ENCODE results near the gene AQP12A. TPM values are rescaled to one million over a fixed set of nuclear protein-coding genes. Genes with fewer than 3 reads are reported as not detected.
"Not testable (repeated sequence)": the region's sequence is repeated elsewhere in the genome, so short reads cannot be mapped to it uniquely, and the experiment has no call there.

AQP12A gene
- total and polyA plus RNA-seq, 4 donors: 2.5 TPM; not detected in 3

GRCh38 chr2:240690421-240691074, 1.1 kb upstream of the AQP12A start:
- H3K4me1 ChIP-seq (ENCODE audit: control insufficient read depth in 1 of 2, insufficient read depth in 2 of 2, low read length in 2 of 2); H3K27me3 ChIP-seq (ENCODE audit: control insufficient read depth in 1 of 2, insufficient read depth in 2 of 2, low read length in 1 of 2); H3K36me3 ChIP-seq (ENCODE audit: control insufficient read depth in 1 of 2, insufficient read depth in 2 of 2, low read length in 1 of 2); H3K4me3 ChIP-seq (ENCODE audit: low read length in 2 of 2); DNase-seq; H3K9me3 ChIP-seq (ENCODE audit: control insufficient read depth, low read length); ATAC-seq (ENCODE audit: low FRiP score); intact Hi-C loops (cut with DNase I); H3K27ac ChIP-seq (ENCODE audit: low read depth in 1 of 2, low read length in 2 of 2): not testable (repeated sequence)
- 74 to 84% methylated on average over 6 to 8 of the region's 18 CpGs for WGBS, 2 donors

GRCh38 chr2:240691075-240691427, 615 bp upstream of the AQP12A start:
- H3K4me1 ChIP-seq (ENCODE audit: control insufficient read depth in 1 of 2, insufficient read depth in 2 of 2, low read length in 2 of 2); H3K27ac ChIP-seq (ENCODE audit: low read depth in 1 of 2, low read length in 2 of 2); H3K36me3 ChIP-seq (ENCODE audit: control insufficient read depth in 1 of 2, insufficient read depth in 2 of 2, low read length in 1 of 2); H3K9me3 ChIP-seq (ENCODE audit: control insufficient read depth, low read length); intact Hi-C loops (cut with DNase I); DNase-seq; ATAC-seq (ENCODE audit: low FRiP score); H3K4me3 ChIP-seq (ENCODE audit: low read length in 2 of 2); H3K27me3 ChIP-seq (ENCODE audit: control insufficient read depth in 1 of 2, insufficient read depth in 2 of 2, low read length in 1 of 2): not testable (repeated sequence)
- 50 to 57% methylated on average over 1 of the region's 2 CpGs for WGBS, 2 donors

- H3K9me3 ChIP-seq (ENCODE audit: control insufficient read depth, low read length); H3K36me3 ChIP-seq (ENCODE audit: control insufficient read depth in 1 of 2, insufficient read depth in 2 of 2, low read length in 1 of 2); ATAC-seq (ENCODE audit: low FRiP score); intact Hi-C loops (cut with DNase I); DNase-seq; H3K4me1 ChIP-seq (ENCODE audit: control insufficient read depth in 1 of 2, insufficient read depth in 2 of 2, low read length in 2 of 2); H3K4me3 ChIP-seq (ENCODE audit: low read length in 2 of 2); H3K27me3 ChIP-seq (ENCODE audit: control insufficient read depth in 1 of 2, insufficient read depth in 2 of 2, low read length in 1 of 2); H3K27ac ChIP-seq (ENCODE audit: low read depth in 1 of 2, low read length in 2 of 2): not testable (repeated sequence)
- 76 to 88% methylated on average over 9 to 18 of the region's 34 CpGs for WGBS, 2 donors
These were observed 1.2 kb downstream of the AQP12A start for GRCh38 chr2:240692583-240693561.

GRCh38 chr2:240694304-240694703, 2.6 kb downstream of the AQP12A start:
- WGBS, 2 donors: 86% methylated on average over 2 of the region's 12 CpGs; no CpG with 5 or more reads in 1 of the 2 donors
- ATAC-seq (ENCODE audit: low FRiP score); H3K9me3 ChIP-seq (ENCODE audit: control insufficient read depth, low read length); intact Hi-C loops (cut with DNase I); H3K36me3 ChIP-seq (ENCODE audit: control insufficient read depth in 1 of 2, insufficient read depth in 2 of 2, low read length in 1 of 2); DNase-seq; H3K27ac ChIP-seq (ENCODE audit: low read depth in 1 of 2, low read length in 2 of 2); H3K4me1 ChIP-seq (ENCODE audit: control insufficient read depth in 1 of 2, insufficient read depth in 2 of 2, low read length in 2 of 2); H3K27me3 ChIP-seq (ENCODE audit: control insufficient read depth in 1 of 2, insufficient read depth in 2 of 2, low read length in 1 of 2); H3K4me3 ChIP-seq (ENCODE audit: low read length in 2 of 2): not testable (repeated sequence)

- H3K27me3 ChIP-seq (ENCODE audit: control insufficient read depth in 1 of 2, insufficient read depth in 2 of 2, low read length in 1 of 2); intact Hi-C loops (cut with DNase I); H3K4me1 ChIP-seq (ENCODE audit: control insufficient read depth in 1 of 2, insufficient read depth in 2 of 2, low read length in 2 of 2); H3K27ac ChIP-seq (ENCODE audit: low read depth in 1 of 2, low read length in 2 of 2); ATAC-seq (ENCODE audit: low FRiP score); H3K9me3 ChIP-seq (ENCODE audit: control insufficient read depth, low read length); H3K36me3 ChIP-seq (ENCODE audit: control insufficient read depth in 1 of 2, insufficient read depth in 2 of 2, low read length in 1 of 2); H3K4me3 ChIP-seq (ENCODE audit: low read length in 2 of 2); DNase-seq: not testable (repeated sequence)
- WGBS, 2 donors: no CpG with 5 or more reads among the region's 19 CpGs
These were observed 3.9 kb downstream of the AQP12A start for GRCh38 chr2:240695593-240695992.

- WGBS, 2 donors: 89% methylated on average over 5 of the region's 13 CpGs; no CpG with 5 or more reads in 1 of the 2 donors
- DNase-seq; intact Hi-C loops (cut with DNase I); ATAC-seq (ENCODE audit: low FRiP score); H3K4me1 ChIP-seq (ENCODE audit: control insufficient read depth in 1 of 2, insufficient read depth in 2 of 2, low read length in 2 of 2); H3K4me3 ChIP-seq (ENCODE audit: low read length in 2 of 2); H3K9me3 ChIP-seq (ENCODE audit: control insufficient read depth, low read length); H3K27ac ChIP-seq (ENCODE audit: low read depth in 1 of 2, low read length in 2 of 2); H3K27me3 ChIP-seq (ENCODE audit: control insufficient read depth in 1 of 2, insufficient read depth in 2 of 2, low read length in 1 of 2); H3K36me3 ChIP-seq (ENCODE audit: control insufficient read depth in 1 of 2, insufficient read depth in 2 of 2, low read length in 1 of 2): not testable (repeated sequence)
These were observed 4.8 kb downstream of the AQP12A start for GRCh38 chr2:240696469-240696868.

GRCh38 chr2:240698852-240699561, 7.3 kb downstream of the AQP12A start:
- H3K27ac ChIP-seq (ENCODE audit: low read depth in 1 of 2, low read length in 2 of 2); H3K4me3 ChIP-seq (ENCODE audit: low read length in 2 of 2); H3K9me3 ChIP-seq (ENCODE audit: control insufficient read depth, low read length); H3K36me3 ChIP-seq (ENCODE audit: control insufficient read depth in 1 of 2, insufficient read depth in 2 of 2, low read length in 1 of 2); ATAC-seq (ENCODE audit: low FRiP score); H3K4me1 ChIP-seq (ENCODE audit: control insufficient read depth in 1 of 2, insufficient read depth in 2 of 2, low read length in 2 of 2); intact Hi-C loops (cut with DNase I); H3K27me3 ChIP-seq (ENCODE audit: control insufficient read depth in 1 of 2, insufficient read depth in 2 of 2, low read length in 1 of 2): not testable (repeated sequence)
- 62 to 70% methylated on average over 3 to 8 of the region's 33 CpGs for WGBS, 2 donors
- peak in 1 of 2 donors; percentile 60 for DNase-seq

- peak in 1 of 2 donors; percentile 31 for DNase-seq
- not testable (repeated sequence) for H3K27ac ChIP-seq (ENCODE audit: low read depth in 1 of 2, low read length in 2 of 2); H3K4me1 ChIP-seq (ENCODE audit: control insufficient read depth in 1 of 2, insufficient read depth in 2 of 2, low read length in 2 of 2); H3K4me3 ChIP-seq (ENCODE audit: low read length in 2 of 2); H3K9me3 ChIP-seq (ENCODE audit: control insufficient read depth, low read length); ATAC-seq (ENCODE audit: low FRiP score); H3K36me3 ChIP-seq (ENCODE audit: control insufficient read depth in 1 of 2, insufficient read depth in 2 of 2, low read length in 1 of 2); H3K27me3 ChIP-seq (ENCODE audit: control insufficient read depth in 1 of 2, insufficient read depth in 2 of 2, low read length in 1 of 2)
- WGBS, 2 donors: 19 to 23% methylated on average over 8 of the region's 8 CpGs
- intact Hi-C loops (cut with DNase I): loop anchor here (10.0 kb wide), 1 partner anchor 185 kb away; no protein-coding TSS in a partner anchor
These were observed 8.2 kb downstream of the AQP12A start for GRCh38 chr2:240699835-240700234.
